Measurements from ENCODE around the gene MAP4K4.
"Not testable (repeated sequence)": the region's sequence is repeated elsewhere in the genome, so short reads cannot be mapped to it uniquely, and the experiment has no call there.

MAP4K4 gene

GRCh38 chr2:101766337-101766736 is 68.8 kb downstream of the MAP4K4 start:
- no peak for DNase-seq (ENCODE audit: low read depth in 1 of 2, low spot score in 1 of 2)

- DNase-seq (ENCODE audit: low read depth in 1 of 2, low spot score in 1 of 2), result no peak
Measured at GRCh38 chr2:101766871-101767739, 69.6 kb downstream of the MAP4K4 start.

DNA sequence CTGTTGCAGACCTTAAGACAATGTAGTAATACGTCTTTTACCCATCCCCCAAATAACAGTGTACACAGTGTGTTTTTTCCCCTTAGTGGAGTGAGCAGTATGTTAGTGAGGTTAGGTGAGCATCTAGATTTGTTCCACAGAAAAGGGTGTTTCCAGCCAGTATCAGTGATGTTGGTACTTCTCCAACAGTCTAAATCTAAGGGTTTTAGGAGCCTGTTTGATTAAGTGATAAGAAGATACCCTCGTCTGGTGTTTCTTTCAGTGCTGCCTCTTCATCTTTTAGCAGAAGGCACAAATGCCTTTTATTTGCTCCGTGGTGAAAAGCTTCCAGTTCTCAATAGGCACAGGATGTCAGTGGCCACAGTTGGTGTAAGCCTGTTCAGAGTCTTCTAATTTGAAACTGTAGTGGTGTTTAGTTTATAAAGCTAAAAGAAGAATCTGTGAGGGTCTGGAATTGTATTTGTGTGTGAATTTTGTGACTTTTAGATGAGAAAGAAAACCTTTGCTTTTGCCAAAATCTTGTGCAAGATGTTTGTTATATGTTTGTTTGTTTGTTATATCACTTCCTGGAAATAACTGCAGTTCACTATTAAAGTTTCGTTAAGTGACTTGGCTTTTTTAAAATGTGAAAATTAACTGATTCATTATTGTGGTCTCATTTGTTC is 71.2 kb downstream of the MAP4K4 start:
- DNase-seq (ENCODE audit: low read depth in 1 of 2, low spot score in 1 of 2), result no peak

GRCh38 chr2:101769726-101770125 is 72.2 kb downstream of the MAP4K4 start:
- not testable (repeated sequence) for DNase-seq (ENCODE audit: low read depth in 1 of 2, low spot score in 1 of 2)

DNA sequence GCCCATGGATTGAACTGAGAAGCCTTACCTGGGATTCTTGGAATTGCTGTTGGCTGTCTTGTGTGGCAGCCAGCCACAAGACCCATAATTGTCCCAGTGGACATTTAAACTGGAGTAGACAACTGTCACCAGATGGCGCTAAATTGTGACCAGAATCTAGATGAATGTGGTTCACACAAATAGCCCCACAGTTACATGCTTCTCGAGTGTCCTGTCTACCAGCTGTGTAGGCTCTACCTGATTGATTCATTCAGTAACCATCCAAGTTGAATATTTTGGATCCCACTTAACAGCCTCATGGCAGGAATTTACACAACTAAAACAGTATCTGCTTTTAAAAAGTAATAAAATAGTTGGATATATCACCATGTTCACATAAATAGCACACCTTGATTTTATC is 73.2 kb downstream of the MAP4K4 start:
- no peak for DNase-seq (ENCODE audit: low read depth in 1 of 2, low spot score in 1 of 2)

GRCh38 chr2:101771227-101771902 is 73.9 kb downstream of the MAP4K4 start:
- no peak for DNase-seq (ENCODE audit: low read depth in 1 of 2, low spot score in 1 of 2)

- no peak for DNase-seq (ENCODE audit: low read depth in 1 of 2, low spot score in 1 of 2)
Measured at GRCh38 chr2:101771910-101772321, 74.4 kb downstream of the MAP4K4 start.

GRCh38 chr2:101773137-101773536 is 75.6 kb downstream of the MAP4K4 start:
- no peak for DNase-seq (ENCODE audit: low read depth in 1 of 2, low spot score in 1 of 2)

DNA sequence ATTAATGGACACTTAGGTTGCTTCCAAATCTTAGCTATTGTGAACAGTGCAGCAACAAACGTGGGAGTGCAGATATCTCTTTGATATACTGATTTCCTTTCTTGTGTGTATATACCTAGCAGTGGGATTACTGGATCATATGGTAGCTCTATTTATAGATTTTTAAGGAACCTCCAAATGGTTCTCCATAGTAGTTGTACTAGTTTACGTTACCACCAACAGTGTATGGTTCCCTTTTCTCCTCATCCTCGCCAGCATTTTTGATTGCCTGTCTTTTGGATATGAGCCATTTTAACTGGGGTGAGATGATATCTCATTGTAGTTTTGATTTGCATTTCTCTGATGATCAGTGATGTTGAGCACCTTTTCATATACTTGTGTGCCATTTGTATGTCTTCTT is 76.5 kb downstream of the MAP4K4 start:
- not testable (repeated sequence) for DNase-seq (ENCODE audit: low read depth in 1 of 2, low spot score in 1 of 2)

DNA sequence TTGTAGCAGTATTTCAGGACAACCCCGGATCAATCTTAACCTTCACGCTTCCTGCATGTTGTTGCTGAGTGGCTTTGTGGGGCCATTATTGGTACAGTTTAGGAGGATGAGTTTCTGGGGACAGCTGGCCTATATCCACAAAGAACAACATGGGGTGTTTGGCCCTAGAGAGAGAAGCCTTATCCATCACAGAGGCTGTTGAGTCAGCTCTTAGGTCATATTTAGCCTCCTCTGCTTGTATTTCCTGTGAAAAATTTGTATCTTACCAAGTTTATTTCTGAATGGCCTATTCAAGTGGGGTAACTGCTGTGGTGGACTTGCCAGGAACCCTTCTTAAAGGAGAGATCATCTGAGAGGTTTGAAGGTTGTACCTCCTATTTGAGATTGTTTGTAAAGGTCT is 77.6 kb downstream of the MAP4K4 start:
- DNase-seq (ENCODE audit: low read depth in 1 of 2, low spot score in 1 of 2), result no peak

DNA sequence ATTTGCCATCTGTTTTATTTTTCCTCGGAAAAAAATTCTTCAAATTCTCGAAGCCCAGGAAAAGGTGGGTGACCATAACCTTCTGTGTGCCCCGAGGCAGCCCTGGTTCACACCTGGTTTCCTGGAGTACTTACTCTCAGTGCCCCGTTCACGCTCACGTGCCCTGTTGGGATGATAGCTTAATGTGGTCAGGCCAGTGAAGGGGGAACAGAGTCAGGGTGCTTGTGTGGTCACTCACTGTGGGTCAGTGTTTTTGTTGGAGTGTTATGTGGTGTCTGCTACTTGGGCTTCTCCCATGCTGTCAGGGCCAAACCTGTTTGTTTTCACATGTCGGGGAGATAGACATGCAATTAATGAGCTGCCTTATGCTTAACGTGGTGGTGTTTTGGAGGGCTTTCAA is 78.1 kb downstream of the MAP4K4 start:
- no peak for DNase-seq (ENCODE audit: low read depth in 1 of 2, low spot score in 1 of 2)

DNA sequence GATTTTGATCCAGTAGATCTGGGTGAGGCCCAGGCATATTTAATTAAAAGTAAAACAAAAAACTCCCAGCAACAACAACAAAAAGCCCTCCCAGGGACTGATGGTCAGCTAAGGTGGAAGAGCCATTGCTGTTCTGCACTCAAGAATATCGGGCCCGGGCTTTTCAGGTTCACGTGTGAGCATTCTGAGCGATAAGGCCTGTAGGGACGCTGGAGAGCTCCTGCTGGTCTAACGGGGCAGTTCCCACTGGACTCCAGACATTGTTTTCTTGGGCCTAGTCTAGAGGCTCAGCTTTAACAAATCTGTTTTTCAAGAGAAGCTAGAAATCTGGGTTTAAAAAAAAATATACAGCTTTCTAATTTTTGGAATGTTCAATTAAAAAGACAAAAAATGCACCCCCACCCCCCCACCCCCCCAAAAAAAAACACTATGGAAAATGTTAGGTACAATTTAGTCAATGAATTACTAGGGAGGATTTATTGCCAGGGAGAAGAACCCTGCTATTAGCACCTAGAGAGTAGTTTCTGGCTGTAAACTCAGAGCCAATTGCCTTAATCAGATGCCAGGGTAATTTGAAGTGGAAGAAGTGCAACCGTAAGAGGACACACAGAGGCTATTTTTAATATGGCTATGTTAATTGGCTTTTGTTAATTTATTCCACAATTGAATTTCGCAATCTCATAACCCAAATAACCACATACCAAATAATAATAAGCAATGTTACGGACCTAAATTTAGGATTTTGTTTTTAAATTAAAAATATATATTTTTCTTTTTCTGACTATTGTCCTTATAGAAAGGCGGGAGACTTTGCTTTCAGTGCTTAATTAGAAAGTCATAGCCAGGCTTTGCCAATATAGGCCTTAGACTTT is 78.9 kb downstream of the MAP4K4 start:
- DNase-seq (ENCODE audit: low read depth in 1 of 2, low spot score in 1 of 2), result no peak

DNA sequence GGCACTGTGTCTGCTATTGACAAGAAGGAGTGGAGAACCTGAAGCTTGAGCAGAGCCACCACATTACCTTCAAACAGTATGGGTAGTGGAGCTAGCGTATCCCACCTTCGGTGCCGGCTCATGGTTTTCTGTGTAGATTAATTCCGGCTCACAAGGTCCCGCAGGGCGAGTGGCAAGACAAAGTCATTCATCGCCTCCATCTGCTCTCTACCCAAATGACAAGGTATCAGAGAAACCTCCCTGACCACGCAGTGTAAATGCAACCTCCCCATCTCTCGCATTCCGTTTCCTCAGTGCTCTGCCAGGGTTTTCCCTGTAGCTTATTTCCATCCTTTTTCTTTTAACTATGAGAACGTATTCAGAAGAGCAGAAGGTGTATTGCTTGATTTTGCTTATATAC is 79.8 kb downstream of the MAP4K4 start:
- no peak for DNase-seq (ENCODE audit: low read depth in 1 of 2, low spot score in 1 of 2)

DNA sequence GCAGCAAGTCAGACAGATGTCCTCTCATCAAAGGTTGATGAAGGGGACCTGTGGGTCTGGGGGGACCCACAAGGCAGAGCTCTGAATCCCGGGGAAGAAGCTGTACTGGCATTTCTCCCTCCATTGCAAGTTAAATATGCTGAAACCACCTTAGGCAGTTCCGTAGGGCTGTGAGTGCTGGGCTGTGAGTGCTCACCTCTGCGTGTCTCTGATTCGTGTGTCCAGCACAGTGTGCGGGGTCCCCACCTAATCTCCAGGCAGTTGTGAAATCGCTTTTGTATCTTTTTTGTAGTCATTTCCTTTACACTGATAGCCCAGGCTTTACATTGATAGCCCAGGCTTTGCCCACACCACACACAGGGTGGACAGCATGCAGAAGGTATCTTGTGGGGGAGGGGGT is 80.6 kb downstream of the MAP4K4 start:
- DNase-seq (ENCODE audit: low read depth in 1 of 2, low spot score in 1 of 2), result no peak

GRCh38 chr2:101779190-101779589 is 81.7 kb downstream of the MAP4K4 start:
- DNase-seq (ENCODE audit: low read depth in 1 of 2, low spot score in 1 of 2), result no peak

DNA sequence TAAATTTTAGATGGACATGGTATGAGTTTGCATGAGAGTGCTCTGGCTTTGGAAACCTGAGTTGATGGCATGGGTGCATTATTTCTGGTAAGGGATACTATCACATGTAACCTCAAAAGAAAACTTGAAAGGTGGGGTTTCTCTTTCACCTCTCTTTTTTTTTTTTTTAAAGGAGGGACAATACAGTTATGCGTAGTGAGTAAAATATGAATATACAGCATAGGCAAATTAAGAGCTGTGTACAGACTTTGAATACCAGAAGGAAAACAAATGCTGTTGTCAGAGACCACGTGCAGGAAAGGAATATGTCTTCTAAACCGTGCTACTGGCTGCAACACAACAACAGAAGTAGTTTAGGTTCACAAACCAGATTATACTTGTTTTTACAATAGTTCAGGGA is 82.1 kb downstream of the MAP4K4 start:
- no peak for DNase-seq (ENCODE audit: low read depth in 1 of 2, low spot score in 1 of 2)

DNA sequence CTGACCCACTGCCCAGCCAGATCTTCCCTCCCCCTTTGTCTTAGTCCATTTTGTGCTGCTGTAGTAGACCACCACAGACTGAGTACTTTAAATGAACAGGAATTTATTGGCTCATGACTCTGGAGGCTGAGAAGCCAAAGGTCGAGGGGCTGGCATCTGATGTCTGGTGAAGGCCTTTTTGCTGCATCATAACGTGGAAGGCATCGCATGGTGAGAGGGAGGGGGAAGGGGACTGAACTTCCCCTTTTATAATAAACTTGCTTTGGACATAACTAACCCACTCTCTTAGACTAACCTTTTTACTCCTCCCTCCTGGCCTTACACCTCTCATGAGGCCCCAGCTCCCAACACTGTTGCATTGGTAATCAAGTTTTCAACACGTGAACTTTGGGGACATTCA is 83.8 kb downstream of the MAP4K4 start:
- DNase-seq (ENCODE audit: low read depth in 1 of 2, low spot score in 1 of 2), result no peak

GRCh38 chr2:101781791-101782426 is 84.4 kb downstream of the MAP4K4 start:
- DNase-seq (ENCODE audit: low read depth in 1 of 2, low spot score in 1 of 2), result no peak

GRCh38 chr2:101782427-101782792 is 84.9 kb downstream of the MAP4K4 start:
- no peak for DNase-seq (ENCODE audit: low read depth in 1 of 2, low spot score in 1 of 2)

DNA sequence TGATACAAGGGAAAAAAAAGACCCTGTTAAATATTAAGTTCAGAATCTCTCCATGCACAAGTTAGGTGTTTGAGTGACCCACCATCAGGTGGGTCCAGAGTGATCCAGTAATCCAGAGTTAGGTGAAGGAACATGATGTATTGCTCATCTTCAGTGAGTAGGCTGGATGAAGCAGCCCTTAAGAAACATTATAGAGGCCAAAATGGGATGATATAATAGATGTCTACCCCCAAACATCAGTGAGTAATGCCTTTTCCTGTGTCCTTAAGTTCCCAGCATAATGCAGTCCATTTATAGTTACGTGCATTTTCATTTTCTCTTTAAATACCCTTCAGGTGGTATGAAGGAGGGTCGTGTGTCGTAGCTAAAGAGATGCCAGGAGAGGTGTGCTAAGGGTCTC is 89.6 kb downstream of the MAP4K4 start:
- DNase-seq (ENCODE audit: low read depth in 1 of 2, low spot score in 1 of 2), result no peak

DNA sequence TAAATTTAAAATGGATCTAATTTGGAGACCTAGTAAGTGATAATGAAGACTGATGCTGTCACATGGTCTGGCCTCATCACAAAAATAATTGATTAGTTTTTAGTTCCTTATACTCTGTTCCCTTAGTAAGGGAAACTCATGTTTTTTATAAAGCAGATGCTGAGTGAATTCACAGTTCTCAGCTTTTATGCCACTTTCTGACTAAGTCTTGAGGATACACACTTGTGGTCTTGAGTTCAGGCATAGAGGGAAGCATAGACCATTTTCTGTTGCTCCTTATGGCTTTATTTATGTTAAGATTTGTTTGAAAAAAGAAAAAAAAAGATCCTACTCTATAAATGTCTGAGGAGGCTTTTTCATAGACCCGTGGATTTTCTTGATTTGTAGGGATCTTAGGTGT is 91.1 kb downstream of the MAP4K4 start:
- DNase-seq (ENCODE audit: low read depth in 1 of 2, low spot score in 1 of 2), result no peak

Data from activated CD4-positive, alpha-beta T cell treated with anti-CD3 and anti-CD28 coated beads, Interleukin-2, amount 50 U/mL, for 24 hours (primary cell).